ENCODE measurements around the gene PHC2.

DNA sequence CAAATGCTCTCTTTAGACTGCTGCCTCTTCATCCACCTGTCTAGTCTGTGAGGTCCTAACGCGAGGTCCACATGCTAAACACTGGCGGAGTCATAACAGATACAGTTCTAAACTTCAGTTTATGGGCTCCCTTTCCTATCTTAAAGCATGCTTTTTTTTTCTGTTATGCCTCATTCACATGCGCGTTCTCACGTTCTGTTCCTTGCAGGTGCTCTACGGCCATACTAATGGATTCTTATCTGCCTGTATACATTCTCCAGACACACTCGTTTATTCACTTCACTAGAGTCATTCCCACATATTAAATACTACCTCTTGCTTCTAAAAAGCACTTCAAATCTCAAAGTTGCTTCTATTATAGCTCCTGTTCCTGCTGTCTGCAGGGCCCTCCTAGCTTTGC lies 38.7 kb downstream of the PHC2 start:
- TF ChIP-seq, protein P1, sequence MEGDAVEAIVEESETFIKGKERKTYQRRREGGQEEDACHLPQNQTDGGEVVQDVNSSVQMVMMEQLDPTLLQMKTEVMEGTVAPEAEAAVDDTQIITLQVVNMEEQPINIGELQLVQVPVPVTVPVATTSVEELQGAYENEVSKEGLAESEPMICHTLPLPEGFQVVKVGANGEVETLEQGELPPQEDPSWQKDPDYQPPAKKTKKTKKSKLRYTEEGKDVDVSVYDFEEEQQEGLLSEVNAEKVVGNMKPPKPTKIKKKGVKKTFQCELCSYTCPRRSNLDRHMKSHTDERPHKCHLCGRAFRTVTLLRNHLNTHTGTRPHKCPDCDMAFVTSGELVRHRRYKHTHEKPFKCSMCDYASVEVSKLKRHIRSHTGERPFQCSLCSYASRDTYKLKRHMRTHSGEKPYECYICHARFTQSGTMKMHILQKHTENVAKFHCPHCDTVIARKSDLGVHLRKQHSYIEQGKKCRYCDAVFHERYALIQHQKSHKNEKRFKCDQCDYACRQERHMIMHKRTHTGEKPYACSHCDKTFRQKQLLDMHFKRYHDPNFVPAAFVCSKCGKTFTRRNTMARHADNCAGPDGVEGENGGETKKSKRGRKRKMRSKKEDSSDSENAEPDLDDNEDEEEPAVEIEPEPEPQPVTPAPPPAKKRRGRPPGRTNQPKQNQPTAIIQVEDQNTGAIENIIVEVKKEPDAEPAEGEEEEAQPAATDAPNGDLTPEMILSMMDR (optimal IDR thresholded peaks at IDR 0.05 in 1 of 3, IDR thresholded peaks at IDR 0.05 in 1 of 3, conservative IDR thresholded peaks at IDR 0.05 in 1 of 3; ENCODE audit: extremely low read depth in 1 of 3, insufficient read depth in 2 of 3, low read length in 3 of 3): no peak
- no peak for TF ChIP-seq EZH2 (IDR thresholded peaks at IDR 0.05; ENCODE audit: low read length)
